Activated naive CD4-positive, alpha-beta T cell treated with anti-CD3 and anti-CD28 coated beads, Interleukin-2, amount 50 U/mL, for 72 hours (primary cell): ENCODE data around the gene CORIN. TPM values are rescaled to one million over a fixed set of nuclear protein-coding genes. Genes with fewer than 3 reads are reported as not detected.

ENCODE experiments used
- ATAC-seq, 2 donors: fragments of 150-1000 bp; cut with Tn5 transposase; 2 replicates each; pipeline ENCODE4 v1.10.0; 2021; ENCODE audit warnings: mild to moderate bottlenecking in 2 of 2, moderate library complexity in 2 of 2
- DNase-seq, 2 donors: peaks; one replicate each; pipeline ENCODE4 v3.0.0; 2021 to 2022; ENCODE audit warnings: low spot score in 2 of 2
- H3K27ac Mint-ChIP-seq, 2 donors: one replicate each; pipeline ENCODE4 v1.8.0; 2022; ENCODE audit warnings: mild to moderate bottlenecking in 2 of 2, mixed read lengths in 2 of 2
- H3K36me3 Mint-ChIP-seq, 2 donors: one replicate each; pipeline ENCODE4 v1.8.0; 2022; ENCODE audit warnings: mixed read lengths in 2 of 2
- H3K9me3 Mint-ChIP-seq, 2 donors: one replicate each; pipeline ENCODE4 v1.8.0; 2022; ENCODE audit warnings: mixed read lengths in 2 of 2
- total RNA-seq, 2 donors: library from RNA; stranded (reverse); gene quantifications; one replicate each; pipeline ENCODE4 v1.2.3, GENCODE V29; 2022

CORIN gene
- total RNA-seq, 2 donors from 2014 or later: 0.05 to 0.21 TPM

- DNase-seq: no peak
- Mint-ChIP-seq H3K36me3 (no peaks in the 10 kb centered on the region), H3K27ac (no peak overlapping the region), H3K9me3 (no peaks in the 10 kb centered on the region)
- ATAC-seq: no peak
These were observed 578 bp upstream of the CORIN start for GRCh38 chr4:47838445-47838844.

GRCh38 chr4:47837094-47837907 lies 566 bp downstream of the CORIN start:
- H3K9me3 Mint-ChIP-seq: peaks cover 0 to 5% of the 10 kb centered on the region in 2 donors
- peak overlapping the region in 1 of 2 donors; percentile 17 for H3K27ac Mint-ChIP-seq
- peaks cover 0 to 6% of the 10 kb centered on the region in 2 donors for H3K36me3 Mint-ChIP-seq
- ATAC-seq (peak; percentile 54 to 55), DNase-seq (peak in 1 of 2 donors; percentile 42)

GRCh38 chr4:47836641-47837093 lies 1.2 kb downstream of the CORIN start:
- peak overlapping the region in 1 of 2 donors; percentile 17 for H3K27ac Mint-ChIP-seq
- peaks cover 0 to 6% of the 10 kb centered on the region in 2 donors for H3K36me3 Mint-ChIP-seq
- H3K9me3 Mint-ChIP-seq: peaks cover 0 to 5% of the 10 kb centered on the region in 2 donors
- ATAC-seq (peak; percentile 64 to 71), DNase-seq (peak in 1 of 2 donors; percentile 52)

GRCh38 chr4:47835494-47835893 lies 2.4 kb downstream of the CORIN start:
- Mint-ChIP-seq H3K27ac (no peak overlapping the region), H3K9me3 (peaks cover 0 to 5% of the 10 kb centered on the region in 2 donors), H3K36me3 (peaks cover 0 to 6% of the 10 kb centered on the region in 2 donors)
- ATAC-seq: no peak
- no peak for DNase-seq

- Mint-ChIP-seq H3K9me3 (peaks cover 0 to 5% of the 10 kb centered on the region in 2 donors), H3K27ac (no peak overlapping the region), H3K36me3 (peaks cover 0 to 6% of the 10 kb centered on the region in 2 donors)
- peak in 1 of 2 donors; percentile 28 for ATAC-seq
- no peak for DNase-seq
These were observed 6.7 kb downstream of the CORIN start for GRCh38 chr4:47831026-47831679.

- DNase-seq (no peak), ATAC-seq (no peak)
- Mint-ChIP-seq H3K36me3 (peaks cover 0 to 6% of the 10 kb centered on the region in 2 donors), H3K27ac (no peak overlapping the region), H3K9me3 (peaks cover 0 to 5% of the 10 kb centered on the region in 2 donors)
These were observed 7.4 kb downstream of the CORIN start for GRCh38 chr4:47830265-47831025.

GRCh38 chr4:47829438-47829837 lies 8.4 kb downstream of the CORIN start:
- ATAC-seq (no peak), DNase-seq (no peak)
- Mint-ChIP-seq H3K9me3 (peaks cover 0 to 5% of the 10 kb centered on the region in 2 donors), H3K36me3 (peaks cover 0 to 6% of the 10 kb centered on the region in 2 donors), H3K27ac (no peak overlapping the region)

GRCh38 chr4:47827343-47828047 lies 10.4 kb downstream of the CORIN start:
- Mint-ChIP-seq H3K9me3 (no peaks in the 10 kb centered on the region), H3K27ac (no peak overlapping the region), H3K36me3 (no peaks in the 10 kb centered on the region)
- ATAC-seq: no peak
- DNase-seq: no peak

GRCh38 chr4:47824840-47825239 lies 13.0 kb downstream of the CORIN start:
- H3K27ac Mint-ChIP-seq: no peak overlapping the region
- no peaks in the 10 kb centered on the region for H3K9me3 Mint-ChIP-seq
- ATAC-seq (no peak), DNase-seq (no peak)
- H3K36me3 Mint-ChIP-seq: no peaks in the 10 kb centered on the region

- ATAC-seq (no peak), DNase-seq (no peak)
- no peaks in the 10 kb centered on the region for H3K36me3 Mint-ChIP-seq
- no peaks in the 10 kb centered on the region for H3K9me3 Mint-ChIP-seq
- H3K27ac Mint-ChIP-seq: no peak overlapping the region
These were observed 18.7 kb downstream of the CORIN start for GRCh38 chr4:47819178-47819577.

GRCh38 chr4:47817275-47817674 lies 20.6 kb downstream of the CORIN start:
- H3K36me3 Mint-ChIP-seq: no peaks in the 10 kb centered on the region
- no peak overlapping the region for H3K27ac Mint-ChIP-seq
- ATAC-seq: no peak
- no peaks in the 10 kb centered on the region for H3K9me3 Mint-ChIP-seq
- no peak for DNase-seq

GRCh38 chr4:47816748-47817147 lies 21.1 kb downstream of the CORIN start:
- Mint-ChIP-seq H3K9me3 (no peaks in the 10 kb centered on the region), H3K27ac (no peak overlapping the region), H3K36me3 (no peaks in the 10 kb centered on the region)
- DNase-seq (no peak), ATAC-seq (no peak)

- Mint-ChIP-seq H3K9me3 (no peaks in the 10 kb centered on the region), H3K27ac (no peak overlapping the region), H3K36me3 (no peaks in the 10 kb centered on the region)
- ATAC-seq (no peak), DNase-seq (no peak)
These were observed 23.1 kb downstream of the CORIN start for GRCh38 chr4:47814618-47815295.

- no peak overlapping the region for H3K27ac Mint-ChIP-seq
- ATAC-seq (no peak), DNase-seq (no peak)
- H3K9me3 Mint-ChIP-seq: no peaks in the 10 kb centered on the region
- H3K36me3 Mint-ChIP-seq: no peaks in the 10 kb centered on the region
These were observed 28.1 kb downstream of the CORIN start for GRCh38 chr4:47809654-47810203.

- Mint-ChIP-seq H3K9me3 (no peaks in the 10 kb centered on the region), H3K27ac (no peak overlapping the region), H3K36me3 (no peaks in the 10 kb centered on the region)
- ATAC-seq (no peak), DNase-seq (no peak)
These were observed 33.3 kb downstream of the CORIN start for GRCh38 chr4:47804598-47804997.
